ENCODE data around the gene TMEM191C.
"Not testable (repeated sequence)": the region's sequence is repeated elsewhere in the genome, so short reads cannot be mapped to it uniquely, and the experiment has no call there.

DNA sequence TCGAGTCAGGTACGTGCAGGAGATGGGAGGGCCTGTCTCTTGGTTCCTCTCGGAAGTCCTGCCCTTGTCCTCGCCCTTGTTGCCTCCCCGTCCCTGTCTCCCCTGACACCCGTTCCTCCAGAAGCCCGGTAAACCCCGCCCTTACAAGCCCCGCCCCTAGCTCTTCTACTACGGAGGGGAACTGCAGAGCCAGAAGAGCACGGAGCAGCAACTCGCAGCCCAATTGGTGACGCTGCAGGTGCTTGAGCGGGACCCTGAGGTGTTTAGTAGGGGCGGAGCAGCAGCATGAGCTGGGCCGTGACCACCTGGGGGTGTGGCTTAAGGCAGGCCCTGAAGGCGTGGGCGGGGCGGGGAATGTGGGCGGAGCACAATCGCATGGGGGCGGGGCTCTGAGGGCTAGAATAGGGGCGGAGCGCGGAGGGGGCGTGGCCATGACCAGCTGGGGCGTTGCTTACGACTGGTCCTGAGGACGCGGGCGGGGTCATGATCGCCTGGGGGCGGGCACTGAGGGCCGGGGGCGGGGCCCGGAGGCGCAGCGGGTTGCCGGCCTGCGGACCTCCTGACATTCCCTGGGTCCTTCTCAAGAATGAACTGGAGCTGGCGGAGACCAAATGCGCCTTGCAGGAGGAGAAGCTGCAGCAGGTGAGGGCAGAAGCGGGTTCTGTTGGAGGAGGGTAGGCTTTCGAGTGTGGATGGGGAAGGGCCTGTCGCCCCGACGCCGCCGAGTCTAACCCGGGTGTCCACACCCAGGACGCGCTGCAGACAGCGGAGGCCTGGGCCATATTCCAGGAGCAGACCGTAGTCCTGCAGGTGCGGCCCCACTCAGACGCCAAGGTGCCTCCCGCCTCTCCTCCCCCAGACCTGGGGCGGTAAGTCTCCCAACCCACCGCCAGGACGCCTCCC, 1.3 kb downstream of the TMEM191C start:
- TF ChIP-seq BACH2 (CRISPR knock-in tag; IDR thresholded peaks at IDR 0.05; ENCODE audit: borderline replicate concordance); RARB (CRISPR knock-in tag; IDR thresholded peaks at IDR 0.05): not testable (repeated sequence)

All from SK-N-SH treated with all-trans-retinoic acid at 6 μM for 48 hours (cell line).